ENCODE results near the gene PRKAG2. TPM values are rescaled to one million over a fixed set of nuclear protein-coding genes. Genes with fewer than 3 reads are reported as not detected.

Gene PRKAG2
- total RNA-seq, 1 donor from 2014 or later: 15.7 TPM

DNA sequence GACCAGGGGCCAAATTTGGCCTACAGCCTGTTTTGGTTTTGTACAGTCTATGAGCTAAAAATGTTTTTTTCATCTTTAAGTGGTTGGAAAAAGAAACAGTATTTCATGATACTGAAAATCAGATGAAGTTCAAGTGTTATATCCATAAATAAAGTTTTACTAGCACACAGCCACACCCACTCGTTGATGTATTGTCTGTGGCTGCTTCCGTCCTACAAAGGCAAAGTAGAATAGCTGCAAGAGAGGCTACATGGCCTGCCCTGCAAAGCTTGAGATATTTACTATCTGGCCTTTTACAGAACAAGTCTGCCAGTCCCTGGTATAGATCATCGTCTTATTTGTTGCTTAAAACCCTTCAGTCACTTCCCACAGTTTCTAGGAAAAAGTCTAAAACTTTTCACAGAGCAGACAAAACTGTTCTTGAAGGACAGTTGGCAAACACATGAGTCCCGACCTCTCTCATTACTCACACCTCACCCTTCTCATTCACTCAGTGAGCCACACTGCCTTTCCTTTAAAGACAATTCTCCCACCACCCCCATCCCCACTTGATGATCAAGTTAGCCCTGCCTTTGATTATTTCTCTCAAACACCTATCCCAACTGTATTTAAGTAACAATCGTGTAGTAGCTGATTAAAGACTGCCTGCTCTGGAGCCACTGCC is 367.1 kb downstream of the PRKAG2 start:
- intact Hi-C loops (cut with micrococcal nuclease): no loop called here

DNA sequence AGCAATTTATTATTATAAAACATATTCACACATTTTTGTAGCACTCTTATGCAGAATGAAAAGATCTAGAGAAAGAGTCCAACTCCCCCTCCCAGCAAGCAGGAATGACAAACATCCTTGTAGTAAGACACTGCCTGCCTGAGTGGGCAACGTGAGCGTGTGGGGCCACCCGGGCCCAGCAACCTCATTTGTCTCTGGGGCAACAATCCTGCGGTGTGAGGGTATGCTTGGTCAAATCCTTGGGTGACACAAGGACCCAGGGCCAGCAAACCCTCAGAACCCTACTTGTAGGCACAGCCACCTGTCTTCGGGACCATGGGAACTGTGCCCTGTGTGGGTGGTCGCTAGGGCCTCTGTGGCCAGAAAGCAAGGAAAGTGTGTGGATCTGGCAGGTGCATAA is 367.9 kb downstream of the PRKAG2 start:
- intact Hi-C loops (cut with micrococcal nuclease): no loop called here

DNA sequence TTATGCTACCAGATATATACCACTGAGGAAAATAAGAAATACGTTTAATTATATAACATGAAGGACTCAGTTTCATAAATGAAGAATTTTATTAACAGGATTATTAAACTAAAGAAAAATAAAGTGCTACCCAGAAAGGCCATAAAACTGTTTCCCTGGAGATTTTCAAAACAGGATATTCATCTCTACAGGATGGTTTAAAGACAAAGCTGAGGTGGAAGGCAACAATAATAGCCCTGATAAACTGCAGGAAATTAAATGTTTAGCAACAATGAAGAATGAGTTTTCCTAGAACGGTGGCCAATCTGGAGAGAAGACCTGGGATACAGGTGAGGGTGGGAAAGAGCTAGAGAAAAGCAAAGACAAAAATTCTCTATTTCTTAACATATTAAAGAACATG is 369.1 kb downstream of the PRKAG2 start:
- intact Hi-C loops (cut with micrococcal nuclease): no loop called here

DNA sequence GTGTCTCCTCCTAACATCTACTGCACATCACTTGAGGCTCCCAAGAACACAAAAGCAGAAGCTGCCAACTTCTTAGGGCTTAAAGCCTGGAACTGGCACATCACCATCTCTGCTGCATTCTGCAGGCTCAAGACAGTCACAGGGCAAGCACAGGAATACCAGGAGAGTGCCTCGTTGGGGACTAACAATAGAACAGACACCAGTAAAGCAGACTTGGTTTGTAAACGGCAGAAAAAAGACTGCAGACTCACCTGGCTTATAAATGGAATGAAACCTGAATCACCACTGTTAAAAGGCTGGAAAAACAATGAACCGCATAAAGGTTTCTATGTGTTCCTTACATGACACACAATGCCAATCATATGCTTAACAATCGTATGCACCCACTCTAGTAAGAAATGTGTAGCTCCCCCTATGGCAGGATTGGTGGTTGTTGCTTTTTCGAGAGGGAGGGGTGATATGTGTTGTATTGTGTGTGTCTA is 370.0 kb downstream of the PRKAG2 start:
- intact Hi-C loops (cut with micrococcal nuclease): no loop called here

Other genes with a start within 250 kb of the PRKAG2 start
- gene GALNTL5, start 79.3 kb upstream of the PRKAG2 start, total RNA-seq: not detected in 2 replicates
- gene GALNT11, start 148.6 kb upstream of the PRKAG2 start, total RNA-seq: 16.3 and 16.5 TPM in 2 replicates